GM10266 (cell line): ENCODE measurements around the gene TAF4B.

Experiments
- DNase-seq: peaks from one replicate; pipeline ENCODE4 v3.0.0; 2012; ENCODE audit errors: extremely low spot score
- TF ChIP-seq, protein P1 (sequence below): IDR thresholded peaks from 2 replicates; pipeline ENCODE4 v1.5.1; 2012; ENCODE audit warnings: mild to moderate bottlenecking, low read depth; ENCODE audit not compliant: control insufficient read depth, insufficient read depth; ENCODE audit errors: missing control alignments

Gene TAF4B

DNA sequence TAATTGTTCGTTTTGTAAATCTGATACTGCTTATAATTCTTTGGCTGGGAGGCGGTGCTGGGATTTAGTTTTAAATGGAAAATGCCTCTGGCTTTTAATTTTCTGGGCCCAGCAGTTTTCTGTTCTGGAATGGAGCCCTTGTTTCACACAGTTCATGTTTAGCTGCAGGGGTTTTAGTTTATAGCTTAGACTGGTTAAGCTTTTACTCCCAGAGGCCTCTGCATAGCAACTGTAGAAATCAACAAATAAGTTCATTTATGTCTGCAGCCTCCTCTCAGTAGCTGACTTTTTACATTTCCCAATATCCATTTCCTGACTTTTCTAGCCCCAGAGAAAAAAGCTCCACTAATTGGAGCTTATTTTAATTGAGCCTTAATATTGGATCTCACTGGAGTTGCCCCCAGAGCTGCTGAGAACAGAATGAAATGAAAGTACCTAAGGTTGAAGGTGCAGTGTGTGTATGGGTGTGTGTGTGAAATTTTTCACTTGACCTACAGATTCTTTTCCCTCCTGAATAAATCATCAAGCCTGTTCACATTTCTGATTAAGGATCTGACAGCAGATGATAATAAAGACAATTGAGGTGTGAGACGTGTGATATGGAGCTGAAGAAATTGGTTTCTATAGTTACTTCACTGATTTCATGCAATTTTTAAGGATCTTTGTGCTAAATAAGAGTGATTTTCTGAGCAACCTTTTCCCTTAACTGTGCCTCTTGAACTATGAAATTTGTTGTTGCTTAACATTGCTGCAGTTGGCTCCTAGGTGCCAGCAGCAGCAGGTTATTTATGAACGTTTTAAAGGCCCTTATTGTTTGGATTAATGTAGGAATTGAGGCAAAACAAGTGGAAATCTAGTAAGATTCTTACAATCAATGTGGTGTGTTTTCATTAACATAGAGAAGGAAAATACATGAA, 109.6 kb downstream of the TAF4B start:
- no peak for DNase-seq
- TF ChIP-seq, protein P1, sequence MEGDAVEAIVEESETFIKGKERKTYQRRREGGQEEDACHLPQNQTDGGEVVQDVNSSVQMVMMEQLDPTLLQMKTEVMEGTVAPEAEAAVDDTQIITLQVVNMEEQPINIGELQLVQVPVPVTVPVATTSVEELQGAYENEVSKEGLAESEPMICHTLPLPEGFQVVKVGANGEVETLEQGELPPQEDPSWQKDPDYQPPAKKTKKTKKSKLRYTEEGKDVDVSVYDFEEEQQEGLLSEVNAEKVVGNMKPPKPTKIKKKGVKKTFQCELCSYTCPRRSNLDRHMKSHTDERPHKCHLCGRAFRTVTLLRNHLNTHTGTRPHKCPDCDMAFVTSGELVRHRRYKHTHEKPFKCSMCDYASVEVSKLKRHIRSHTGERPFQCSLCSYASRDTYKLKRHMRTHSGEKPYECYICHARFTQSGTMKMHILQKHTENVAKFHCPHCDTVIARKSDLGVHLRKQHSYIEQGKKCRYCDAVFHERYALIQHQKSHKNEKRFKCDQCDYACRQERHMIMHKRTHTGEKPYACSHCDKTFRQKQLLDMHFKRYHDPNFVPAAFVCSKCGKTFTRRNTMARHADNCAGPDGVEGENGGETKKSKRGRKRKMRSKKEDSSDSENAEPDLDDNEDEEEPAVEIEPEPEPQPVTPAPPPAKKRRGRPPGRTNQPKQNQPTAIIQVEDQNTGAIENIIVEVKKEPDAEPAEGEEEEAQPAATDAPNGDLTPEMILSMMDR, result no peak

DNA sequence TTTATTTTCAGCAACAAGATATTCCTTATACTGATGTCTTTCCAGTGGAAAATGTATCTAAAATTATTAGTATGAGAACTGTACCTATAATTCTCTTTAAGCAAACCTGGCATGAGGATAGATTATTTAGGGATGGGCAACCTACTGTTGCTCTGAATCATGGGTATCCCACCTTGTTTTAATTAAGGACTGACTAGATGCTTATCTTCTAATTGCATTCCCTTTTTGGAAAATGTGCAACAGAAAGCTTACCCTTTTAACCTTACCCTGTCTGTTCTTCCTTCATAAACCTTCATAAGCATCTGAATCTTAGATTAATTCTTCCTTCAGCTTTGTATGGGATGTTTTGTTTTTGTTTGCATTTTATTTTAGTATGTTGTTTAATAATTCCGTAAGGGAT, 110.3 kb downstream of the TAF4B start:
- TF ChIP-seq, protein P1, result no peak

DNA sequence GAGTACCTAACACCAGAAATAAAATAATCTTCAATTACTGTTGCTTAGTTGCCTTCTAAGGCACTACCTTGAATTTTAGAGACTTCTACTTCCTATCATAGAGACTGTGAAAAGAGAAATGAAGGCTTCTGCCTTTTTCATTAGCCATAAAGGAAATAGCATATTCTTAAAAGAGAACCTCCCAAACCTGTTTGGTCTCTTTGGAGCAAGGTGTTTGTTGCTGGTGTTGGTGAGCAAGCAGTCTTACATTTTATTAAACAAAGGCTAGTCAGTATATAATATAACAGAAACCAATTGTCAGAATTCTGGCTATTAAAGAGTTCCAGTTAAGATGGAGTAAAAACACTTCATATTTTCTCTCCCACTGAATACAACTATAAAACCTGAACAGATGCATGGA, 116.4 kb downstream of the TAF4B start:
- no peak for DNase-seq
- TF ChIP-seq, protein P1, result no peak

More for the DNA sequence above, 110.3 kb downstream of the TAF4B start:
- DNase-seq, result no peak

GRCh38 chr18:26350961-26351360, 124.7 kb downstream of the TAF4B start:
- no peak for DNase-seq
- TF ChIP-seq, protein P1, result no peak

GRCh38 chr18:26356045-26356785, 130.0 kb downstream of the TAF4B start:
- peak; percentile 7 for DNase-seq
- TF ChIP-seq, protein P1, result no peak

DNA sequence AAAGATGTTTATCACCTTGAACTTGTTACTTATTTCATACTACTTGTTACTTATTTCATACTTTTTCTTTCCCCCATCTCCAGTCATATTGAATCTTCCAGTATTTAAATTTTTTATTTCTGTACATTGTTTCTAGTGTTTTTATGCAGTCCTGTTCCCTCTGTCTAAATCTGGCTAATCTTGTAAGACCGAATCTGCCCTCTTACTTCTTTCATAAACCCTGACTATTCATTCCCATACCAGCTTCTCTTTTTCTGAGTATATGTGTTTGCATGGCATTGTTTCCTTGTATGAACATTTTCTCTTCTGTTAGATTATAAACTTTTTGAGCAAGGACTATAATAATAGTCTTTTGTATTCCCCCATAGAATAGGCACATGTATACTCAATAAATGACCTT, 131.7 kb downstream of the TAF4B start:
- no peak for DNase-seq
- TF ChIP-seq, protein P1, result no peak
